ENCODE results near the gene NUDT8.

Gene NUDT8

DNA sequence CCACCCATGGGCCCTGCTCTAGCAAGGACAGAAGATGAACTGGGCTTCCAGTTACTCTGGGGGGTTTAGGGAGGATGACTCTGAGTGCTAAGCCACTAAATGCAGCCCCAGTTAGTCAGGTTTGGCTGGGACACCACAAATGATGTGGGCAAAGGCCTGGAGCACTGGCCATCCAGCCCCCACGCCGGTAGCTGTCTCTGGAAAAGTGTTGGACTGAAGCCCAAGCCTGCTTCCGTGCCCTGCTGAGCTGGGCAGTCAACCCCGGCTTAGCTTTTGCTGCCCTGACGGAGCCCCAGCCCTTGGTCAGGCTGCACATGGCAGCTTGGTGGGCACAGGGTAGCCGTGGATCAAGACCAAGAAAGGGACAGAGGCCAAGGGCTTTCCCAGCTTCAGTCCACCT lies 51.8 kb downstream of the NUDT8 start:
- DNase-seq (ENCODE audit: low read depth): no peak
- no peak overlapping the region for H3K4me3 ChIP-seq (ENCODE audit: control insufficient read depth, low read depth, low read length)
- TF ChIP-seq, protein P1, sequence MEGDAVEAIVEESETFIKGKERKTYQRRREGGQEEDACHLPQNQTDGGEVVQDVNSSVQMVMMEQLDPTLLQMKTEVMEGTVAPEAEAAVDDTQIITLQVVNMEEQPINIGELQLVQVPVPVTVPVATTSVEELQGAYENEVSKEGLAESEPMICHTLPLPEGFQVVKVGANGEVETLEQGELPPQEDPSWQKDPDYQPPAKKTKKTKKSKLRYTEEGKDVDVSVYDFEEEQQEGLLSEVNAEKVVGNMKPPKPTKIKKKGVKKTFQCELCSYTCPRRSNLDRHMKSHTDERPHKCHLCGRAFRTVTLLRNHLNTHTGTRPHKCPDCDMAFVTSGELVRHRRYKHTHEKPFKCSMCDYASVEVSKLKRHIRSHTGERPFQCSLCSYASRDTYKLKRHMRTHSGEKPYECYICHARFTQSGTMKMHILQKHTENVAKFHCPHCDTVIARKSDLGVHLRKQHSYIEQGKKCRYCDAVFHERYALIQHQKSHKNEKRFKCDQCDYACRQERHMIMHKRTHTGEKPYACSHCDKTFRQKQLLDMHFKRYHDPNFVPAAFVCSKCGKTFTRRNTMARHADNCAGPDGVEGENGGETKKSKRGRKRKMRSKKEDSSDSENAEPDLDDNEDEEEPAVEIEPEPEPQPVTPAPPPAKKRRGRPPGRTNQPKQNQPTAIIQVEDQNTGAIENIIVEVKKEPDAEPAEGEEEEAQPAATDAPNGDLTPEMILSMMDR (IDR thresholded peaks at IDR 0.05; ENCODE audit: control insufficient read depth, insufficient read depth, low read depth, low read length, missing control alignments): no peak

Data from AG09309 (cell line).